DMS114 treated with DMSO at 0.1 percent for 48 hours (cell line): Measurements from ENCODE around the gene GCNT4.

Source experiments
- DNase-seq: peaks from one replicate; lab custom pipeline; 2025; ENCODE audit not compliant: unreplicated experiment; lab: John Stamatoyannopoulos, UW

GCNT4 gene

DNA sequence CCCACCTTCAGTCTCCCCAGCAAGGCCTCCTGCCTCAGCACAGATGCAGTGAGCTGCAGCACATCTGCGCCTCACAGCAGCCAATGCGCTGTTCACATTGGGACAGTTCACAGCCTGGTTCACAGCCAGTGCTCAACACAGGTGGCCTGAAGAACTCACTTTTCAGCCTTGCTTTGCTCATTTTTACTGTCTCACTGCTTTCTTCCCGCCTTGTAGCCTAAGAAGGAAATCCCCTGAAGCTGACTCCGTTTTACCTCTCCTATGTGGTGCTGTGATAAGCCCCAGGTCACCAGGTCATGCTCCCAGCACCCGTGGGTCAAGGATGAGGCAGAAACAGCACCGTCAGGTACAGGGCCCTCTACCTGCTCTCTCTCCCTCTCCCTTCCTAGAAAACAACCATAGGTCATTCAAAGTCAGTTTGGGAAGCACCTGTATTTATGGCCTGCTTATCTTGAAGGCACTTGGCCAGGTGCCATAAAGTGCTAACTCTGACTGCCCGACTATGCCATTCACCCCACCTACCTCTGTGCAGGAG lies 1.1 kb downstream of the GCNT4 start:
- no peak for DNase-seq

GRCh38 chr5:75050415-75050814 lies 1.9 kb downstream of the GCNT4 start:
- peak; percentile 21 for DNase-seq

DNA sequence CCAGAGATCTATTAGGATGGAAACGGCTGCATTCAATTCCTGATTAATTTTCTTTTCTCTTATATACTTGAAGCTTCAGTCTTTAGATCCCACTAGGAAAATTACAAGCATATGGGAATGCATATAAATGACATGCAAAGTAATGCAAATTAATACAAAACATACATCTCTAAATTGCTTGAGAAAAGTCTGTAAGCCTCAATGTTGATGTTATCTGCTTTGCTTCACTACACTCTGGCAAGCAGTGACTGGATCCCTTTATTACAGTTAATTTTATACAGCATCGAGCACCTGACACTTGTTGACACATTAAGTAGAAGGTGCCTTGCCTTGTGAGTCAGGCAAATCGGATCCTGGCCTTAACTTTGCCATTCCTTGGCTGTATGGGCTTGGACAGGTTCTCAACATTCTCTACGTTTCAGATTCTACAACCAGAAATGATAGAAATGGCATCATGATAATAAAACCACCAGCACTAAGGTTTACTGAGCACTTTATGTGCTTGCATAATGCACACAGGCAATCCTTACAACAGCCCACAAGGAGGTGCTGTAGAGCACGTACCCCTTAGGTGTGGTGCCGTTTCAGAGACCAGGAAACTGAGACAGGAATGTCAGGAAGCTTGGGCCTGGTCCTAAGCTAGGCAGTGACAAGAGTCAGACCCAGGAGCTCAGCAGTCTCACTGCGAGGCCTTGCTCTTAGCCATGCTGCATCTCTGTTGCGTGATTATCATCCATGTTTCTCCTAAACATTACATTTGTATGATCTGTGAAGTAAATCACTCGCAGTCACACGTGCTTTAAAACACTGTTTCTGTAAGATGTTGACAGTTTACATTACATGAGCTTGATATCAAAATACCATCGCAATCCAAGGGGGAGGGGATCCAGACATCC lies 2.7 kb downstream of the GCNT4 start:
- DNase-seq: peak; percentile 26

- DNase-seq: no peak
Measured at GRCh38 chr5:75048457-75048953, 3.9 kb downstream of the GCNT4 start.

DNA sequence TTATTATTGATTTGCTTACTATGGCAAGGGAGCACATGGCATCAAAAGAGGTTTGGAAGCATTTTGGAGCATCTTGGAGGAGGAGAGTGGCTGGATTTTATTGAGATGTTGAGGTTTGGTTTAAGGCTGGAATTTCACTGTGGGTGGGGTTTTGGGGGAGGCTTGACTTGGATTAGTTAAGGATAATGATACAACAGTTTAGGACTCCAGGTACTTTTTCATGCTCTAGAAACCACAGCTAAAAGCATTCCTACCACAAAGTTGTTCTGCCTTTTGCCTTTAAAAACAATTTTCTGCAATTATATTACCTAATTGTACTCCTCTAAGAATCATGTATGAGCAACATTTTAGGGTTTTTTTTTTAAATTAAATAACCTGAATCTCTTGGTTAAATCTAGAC lies 5.0 kb downstream of the GCNT4 start:
- no peak for DNase-seq

- no peak for DNase-seq
Measured at GRCh38 chr5:75046366-75047142, 5.8 kb downstream of the GCNT4 start.

GRCh38 chr5:75045071-75045470 lies 7.3 kb downstream of the GCNT4 start:
- no peak for DNase-seq

GRCh38 chr5:75044406-75044805 lies 8.0 kb downstream of the GCNT4 start:
- DNase-seq: no peak

GRCh38 chr5:75043633-75044264 lies 8.6 kb downstream of the GCNT4 start:
- no peak for DNase-seq

DNA sequence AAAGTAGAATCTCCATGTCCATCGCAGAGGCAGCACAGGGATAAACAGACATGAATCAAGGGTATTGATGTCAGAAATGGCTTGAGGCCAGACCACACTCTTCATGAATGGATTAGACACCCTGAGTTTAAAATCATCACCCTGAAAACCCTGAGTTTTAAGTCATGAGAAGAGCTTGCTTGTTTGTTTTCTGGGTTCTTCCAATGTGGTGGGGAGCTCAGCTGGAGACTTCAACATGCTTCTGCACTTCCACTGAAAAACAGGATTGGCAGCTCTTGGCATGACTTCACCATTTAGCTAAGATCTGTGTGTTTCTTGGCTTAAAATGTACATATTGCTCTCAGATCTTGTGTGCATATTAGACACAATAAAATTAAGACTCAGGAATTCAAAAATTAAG lies 9.8 kb downstream of the GCNT4 start:
- DNase-seq: no peak

GRCh38 chr5:75040973-75041372 lies 11.4 kb downstream of the GCNT4 start:
- DNase-seq: no peak

GRCh38 chr5:75037106-75037505 lies 15.3 kb downstream of the GCNT4 start:
- no peak for DNase-seq

GRCh38 chr5:75034137-75034739 lies 18.1 kb downstream of the GCNT4 start:
- DNase-seq: no peak

DNA sequence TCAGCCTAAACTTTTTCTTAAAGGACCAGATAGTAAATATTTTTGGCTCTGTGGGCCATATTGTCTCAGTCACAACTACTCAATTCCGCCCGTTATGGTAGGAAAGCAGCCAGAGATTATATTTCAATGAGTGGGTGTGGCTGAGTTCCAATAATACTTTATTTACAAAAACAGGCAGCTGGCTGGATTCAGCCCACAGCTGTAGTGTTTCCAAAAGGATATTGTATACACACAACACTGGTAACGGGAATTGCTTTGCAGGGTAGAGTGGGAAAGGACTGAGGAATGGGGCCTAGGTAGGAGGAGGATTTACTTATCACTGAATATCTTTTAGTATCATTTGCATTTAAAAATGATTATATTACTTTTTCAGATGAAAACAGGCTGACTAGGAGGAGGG lies 21.0 kb downstream of the GCNT4 start:
- no peak for DNase-seq

DNA sequence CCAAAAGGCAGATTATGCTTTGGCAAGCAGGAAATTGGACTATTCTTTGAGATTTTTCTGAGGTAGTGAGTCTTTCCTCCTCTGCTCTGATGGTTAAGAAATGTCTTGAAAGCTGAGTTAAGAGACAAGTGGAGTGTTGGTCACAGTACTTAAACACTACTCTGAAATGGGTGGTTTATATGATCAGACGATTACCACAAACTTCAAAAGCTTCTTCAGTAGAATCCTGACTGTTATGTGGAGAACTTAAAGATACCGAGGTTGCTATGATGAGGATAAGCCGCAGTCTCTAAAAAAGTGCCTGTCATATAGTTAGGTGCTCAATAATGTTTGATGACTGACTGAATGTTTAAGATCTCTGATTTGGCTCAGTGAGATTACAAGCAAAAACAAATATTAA lies 24.3 kb downstream of the GCNT4 start:
- DNase-seq: no peak

GRCh38 chr5:75023368-75024159 lies 28.8 kb downstream of the GCNT4 start:
- DNase-seq: no peak

DNA sequence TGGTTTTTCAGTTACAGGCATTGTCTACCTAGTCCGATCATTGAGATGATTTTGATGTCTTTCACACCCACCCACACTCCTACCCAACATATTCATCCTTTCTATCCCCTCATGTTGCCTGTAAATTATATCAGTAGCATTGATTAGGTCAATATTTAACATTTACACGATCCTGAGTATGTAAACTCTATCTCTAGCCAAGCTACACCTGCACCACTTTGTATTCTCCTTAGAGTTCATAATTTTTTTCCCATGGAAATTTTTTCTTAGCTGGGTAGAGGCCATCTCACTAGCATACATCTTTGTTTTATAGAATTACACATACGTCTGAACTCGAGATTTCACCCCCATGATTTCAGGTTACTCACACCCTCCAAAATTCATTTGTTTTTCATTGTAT lies 30.6 kb downstream of the GCNT4 start:
- no peak for DNase-seq

DNA sequence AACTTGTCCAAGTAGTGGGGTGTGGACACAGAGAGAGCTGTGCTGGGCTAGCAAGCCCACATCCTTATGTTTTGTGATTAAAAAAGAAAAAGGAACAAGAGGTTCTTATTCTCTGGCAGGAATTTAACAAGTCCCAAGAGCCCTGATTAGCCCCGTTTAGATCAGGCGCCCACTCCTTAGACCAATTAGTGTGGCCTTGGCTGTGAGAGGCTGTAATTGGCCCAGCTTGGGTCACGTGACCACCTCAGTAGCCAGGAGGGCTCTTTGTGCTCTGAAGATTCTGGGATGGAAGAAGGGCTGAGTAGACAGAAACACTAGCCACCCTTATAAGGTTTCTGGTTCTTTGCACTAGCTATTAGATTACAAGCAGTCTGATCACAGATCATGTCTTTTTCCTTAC lies 31.1 kb downstream of the GCNT4 start:
- no peak for DNase-seq

- no peak for DNase-seq
Measured at GRCh38 chr5:75020016-75020656, 32.2 kb downstream of the GCNT4 start.
